Neural cell (in vitro differentiated cells): ENCODE data around the gene FBXL17. TPM values are rescaled to one million over a fixed set of nuclear protein-coding genes. Genes with fewer than 3 reads are reported as not detected.

ENCODE experiments used
- H2AFZ ChIP-seq: fragments of 200-600, 300-800 bp; sonication (generic), shearing (Covaris generic); 2 replicates; pipeline ENCODE4 v1.6.0; 2014; ENCODE audit warnings: low read depth, mild to moderate bottlenecking, antibody characterized with exemption, low read length, moderate library complexity
- H3F3A ChIP-seq: fragments of 200-600 bp; shearing (Covaris generic); 2 replicates; pipeline ENCODE4 v1.6.1; 2016; ENCODE audit warnings: mild to moderate bottlenecking, moderate library complexity, mixed read lengths, antibody characterized with exemption, low read length; ENCODE audit not compliant: insufficient read depth, poor library complexity, severe bottlenecking
- H3K27ac ChIP-seq: fragments of 200-600, 300-800 bp; sonication (generic), shearing (Covaris generic); 2 replicates; pipeline ENCODE4 v1.5.1; 2014; ENCODE audit warnings: mild to moderate bottlenecking, low read length, moderate library complexity
- H3K27me3 ChIP-seq: fragments of 300-800, 200-600 bp; sonication (generic), shearing (Covaris generic); 2 replicates; pipeline ENCODE4 v1.6.0; 2014; ENCODE audit warnings: mild to moderate bottlenecking, low read depth, low read length, moderate library complexity; ENCODE audit not compliant: insufficient read depth
- H3K36me3 ChIP-seq: fragments of 300-800, 200-600 bp; sonication (generic), shearing (Covaris generic); 2 replicates; pipeline ENCODE4 v1.5.1; 2014; ENCODE audit warnings: mild to moderate bottlenecking, antibody characterized with exemption, low read length, moderate library complexity; ENCODE audit not compliant: insufficient read depth
- H3K4me2 ChIP-seq: fragments of 300-800, 200-600 bp; sonication (generic), shearing (Covaris generic); 2 replicates; pipeline ENCODE4 v1.6.0; 2014; ENCODE audit warnings: mild to moderate bottlenecking, low read length
- H3K4me3 ChIP-seq: fragments of 300-800, 200-600 bp; sonication (generic), shearing (Covaris generic); 2 replicates; pipeline ENCODE4 v1.5.1; 2014; ENCODE audit warnings: mild to moderate bottlenecking, low read length, moderate library complexity
- H3K79me2 ChIP-seq: fragments of 200-600 bp; shearing (Covaris generic); replicated peaks from 2 replicates; pipeline ENCODE4 v1.6.0; 2014; ENCODE audit warnings: mild to moderate bottlenecking, low read length, moderate library complexity; ENCODE audit not compliant: insufficient read depth
- H3K9ac ChIP-seq: fragments of 300-800, 200-600 bp; sonication (generic), shearing (Covaris generic); 2 replicates; pipeline ENCODE4 v1.6.1; 2016; ENCODE audit warnings: mild to moderate bottlenecking, low read length, mixed read lengths
- H3K9me2 ChIP-seq: fragments of 200-600 bp; shearing (Covaris generic); 2 replicates; pipeline ENCODE4 v1.6.1; 2016; ENCODE audit warnings: mild to moderate bottlenecking, low read length, mixed read lengths; ENCODE audit not compliant: insufficient read depth
- H3K9me3 ChIP-seq: fragments of 200-600, 300-800 bp; sonication (generic), shearing (Covaris generic); 2 replicates; pipeline ENCODE4 v1.6.1; 2016; ENCODE audit warnings: mild to moderate bottlenecking, mixed run types, low read length, moderate library complexity, mixed read lengths
- H4K20me1 ChIP-seq: fragments of 200-600 bp; shearing (Covaris generic); 2 replicates; pipeline ENCODE4 v1.6.1; 2016; ENCODE audit warnings: mild to moderate bottlenecking, mixed run types; ENCODE audit not compliant: insufficient read depth
- EP300 ChIP-seq: fragments of 450-650 bp; conservative IDR thresholded peaks from 2 replicates; pipeline ENCODE4 v1.6.1; 2014; ENCODE audit warnings: antibody characterized with exemption, mild to moderate bottlenecking, moderate library complexity; ENCODE audit not compliant: poor library complexity, severe bottlenecking
- EZH2 ChIP-seq: fragments of 200-600, 300-800 bp; shearing (Covaris generic), sonication (generic); IDR thresholded peaks from 2 replicates; pipeline ENCODE4 v1.6.1; 2014; ENCODE audit warnings: antibody characterized with exemption, low read length, borderline replicate concordance, mild to moderate bottlenecking; ENCODE audit not compliant: insufficient read depth, poor library complexity, severe bottlenecking
- MXI1 ChIP-seq: fragments of 450-650 bp; conservative IDR thresholded peaks from 2 replicates; pipeline ENCODE4 v1.6.1; 2014; ENCODE audit warnings: antibody characterized with exemption, mild to moderate bottlenecking; ENCODE audit not compliant: poor library complexity, severe bottlenecking
- POLR2AphosphoS5 ChIP-seq: IDR thresholded peaks from 2 replicates; pipeline ENCODE4 v1.6.1; 2012
- RAD21 ChIP-seq: fragments of 450-650 bp; conservative IDR thresholded peaks from 2 replicates; pipeline ENCODE4 v1.6.1; 2014; ENCODE audit warnings: antibody characterized with exemption, mild to moderate bottlenecking, moderate library complexity
- REST ChIP-seq: IDR thresholded peaks from 2 replicates; pipeline ENCODE4 v1.6.1; 2012; ENCODE audit warnings: borderline replicate concordance
- SMC3 ChIP-seq: fragments of 450-650 bp; conservative IDR thresholded peaks from 2 replicates; pipeline ENCODE4 v1.6.1; 2014; ENCODE audit warnings: antibody characterized with exemption, mild to moderate bottlenecking, moderate library complexity; ENCODE audit not compliant: poor library complexity
- TAF1 ChIP-seq: IDR thresholded peaks from 2 replicates; pipeline ENCODE4 v1.6.1; 2012; ENCODE audit warnings: low read depth
- polyA plus RNA-seq: library from polyadenylated mRNA; depleted of rRNA; stranded (reverse); fragments of >200 nt; gene quantifications from 2 replicates; pipeline ENCODE4 v1.2.3, GENCODE V29; 2014

FBXL17 gene
- polyA plus RNA-seq, 1 donor from 2014 or later: 19.6 TPM

- H3K4me3 ChIP-seq: no peak overlapping the region
- no peaks in the 10 kb centered on the region for H3K36me3 ChIP-seq
- H3K27me3 ChIP-seq: no peaks in the 10 kb centered on the region
- H3K27ac ChIP-seq: no peak overlapping the region
- H4K20me1 ChIP-seq: no peaks in the 10 kb centered on the region
- no peak for TF ChIP-seq EP300
- no peak overlapping the region for H3K9ac ChIP-seq
- H3F3A ChIP-seq: no peaks in the 10 kb centered on the region
- H3K9me3 ChIP-seq: no peaks in the 10 kb centered on the region
- no peak overlapping the region for H2AFZ ChIP-seq
- no peak overlapping the region for H3K4me2 ChIP-seq
- no peaks in the 10 kb centered on the region for H3K9me2 ChIP-seq
- no peaks in the 10 kb centered on the region for H3K79me2 ChIP-seq
Measured at GRCh38 chr5:108193021-108193795, 188.7 kb downstream of the FBXL17 start.

GRCh38 chr5:108184940-108185339 is 197.0 kb downstream of the FBXL17 start:
- Histone ChIP-seq H2AFZ (no peak overlapping the region), H3K9ac (no peak overlapping the region), H3K36me3 (no peaks in the 10 kb centered on the region), H3K4me3 (no peak overlapping the region), H3K79me2 (no peaks in the 10 kb centered on the region), H3K9me3 (no peaks in the 10 kb centered on the region), H3K4me2 (no peak overlapping the region), H3K27ac (no peak overlapping the region), H4K20me1 (no peaks in the 10 kb centered on the region), H3K9me2 (no peaks in the 10 kb centered on the region), H3K27me3 (no peaks in the 10 kb centered on the region), H3F3A (no peaks in the 10 kb centered on the region)
- no peak for TF ChIP-seq EZH2
- TF ChIP-seq TAF1: no peak
- no peak for TF ChIP-seq POLR2AphosphoS5
- no peak for TF ChIP-seq MXI1
- TF ChIP-seq EP300: no peak
- no peak for TF ChIP-seq RAD21
- TF ChIP-seq SMC3: no peak
- TF ChIP-seq REST: no peak

- H3F3A ChIP-seq: no peaks in the 10 kb centered on the region
- no peaks in the 10 kb centered on the region for H4K20me1 ChIP-seq
- TF ChIP-seq EP300 (no peak), SMC3 (no peak), MXI1 (no peak), EZH2 (no peak)
- H3K9me2 ChIP-seq: no peaks in the 10 kb centered on the region
- no peaks in the 10 kb centered on the region for H3K36me3 ChIP-seq
- H3K9me3 ChIP-seq: no peaks in the 10 kb centered on the region
- H3K27me3 ChIP-seq: no peaks in the 10 kb centered on the region
- H3K79me2 ChIP-seq: no peaks in the 10 kb centered on the region
- H3K4me2 ChIP-seq: no peak overlapping the region
- no peak overlapping the region for H3K9ac ChIP-seq
- H2AFZ ChIP-seq: no peak overlapping the region
- H3K27ac ChIP-seq: no peak overlapping the region
- no peak overlapping the region for H3K4me3 ChIP-seq
Measured at GRCh38 chr5:108181975-108182374, 199.9 kb downstream of the FBXL17 start.
